ENCODE data around the gene EN2.

EN2 gene

DNA sequence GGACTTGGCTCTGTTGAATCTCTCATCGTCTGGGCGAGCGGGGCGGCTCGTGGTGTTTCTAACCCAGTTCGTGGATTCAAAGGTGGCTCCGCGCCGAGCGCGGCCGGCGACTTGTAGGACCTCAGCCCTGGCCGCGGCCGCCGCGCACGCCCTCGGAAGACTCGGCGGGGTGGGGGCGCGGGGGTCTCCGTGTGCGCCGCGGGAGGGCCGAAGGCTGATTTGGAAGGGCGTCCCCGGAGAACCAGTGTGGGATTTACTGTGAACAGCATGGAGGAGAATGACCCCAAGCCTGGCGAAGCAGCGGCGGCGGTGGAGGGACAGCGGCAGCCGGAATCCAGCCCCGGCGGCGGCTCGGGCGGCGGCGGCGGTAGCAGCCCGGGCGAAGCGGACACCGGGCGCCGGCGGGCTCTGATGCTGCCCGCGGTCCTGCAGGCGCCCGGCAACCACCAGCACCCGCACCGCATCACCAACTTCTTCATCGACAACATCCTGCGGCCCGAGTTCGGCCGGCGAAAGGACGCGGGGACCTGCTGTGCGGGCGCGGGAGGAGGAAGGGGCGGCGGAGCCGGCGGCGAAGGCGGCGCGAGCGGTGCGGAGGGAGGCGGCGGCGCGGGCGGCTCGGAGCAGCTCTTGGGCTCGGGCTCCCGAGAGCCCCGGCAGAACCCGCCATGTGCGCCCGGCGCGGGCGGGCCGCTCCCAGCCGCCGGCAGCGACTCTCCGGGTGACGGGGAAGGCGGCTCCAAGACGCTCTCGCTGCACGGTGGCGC, at the start of gene EN2:
EN2 (plus strand) TSS at position 19 of the 767 bp plus-strand sequence; CDS start at position 268, 249 bp downstream.
- DNase-seq = no peak

DNA sequence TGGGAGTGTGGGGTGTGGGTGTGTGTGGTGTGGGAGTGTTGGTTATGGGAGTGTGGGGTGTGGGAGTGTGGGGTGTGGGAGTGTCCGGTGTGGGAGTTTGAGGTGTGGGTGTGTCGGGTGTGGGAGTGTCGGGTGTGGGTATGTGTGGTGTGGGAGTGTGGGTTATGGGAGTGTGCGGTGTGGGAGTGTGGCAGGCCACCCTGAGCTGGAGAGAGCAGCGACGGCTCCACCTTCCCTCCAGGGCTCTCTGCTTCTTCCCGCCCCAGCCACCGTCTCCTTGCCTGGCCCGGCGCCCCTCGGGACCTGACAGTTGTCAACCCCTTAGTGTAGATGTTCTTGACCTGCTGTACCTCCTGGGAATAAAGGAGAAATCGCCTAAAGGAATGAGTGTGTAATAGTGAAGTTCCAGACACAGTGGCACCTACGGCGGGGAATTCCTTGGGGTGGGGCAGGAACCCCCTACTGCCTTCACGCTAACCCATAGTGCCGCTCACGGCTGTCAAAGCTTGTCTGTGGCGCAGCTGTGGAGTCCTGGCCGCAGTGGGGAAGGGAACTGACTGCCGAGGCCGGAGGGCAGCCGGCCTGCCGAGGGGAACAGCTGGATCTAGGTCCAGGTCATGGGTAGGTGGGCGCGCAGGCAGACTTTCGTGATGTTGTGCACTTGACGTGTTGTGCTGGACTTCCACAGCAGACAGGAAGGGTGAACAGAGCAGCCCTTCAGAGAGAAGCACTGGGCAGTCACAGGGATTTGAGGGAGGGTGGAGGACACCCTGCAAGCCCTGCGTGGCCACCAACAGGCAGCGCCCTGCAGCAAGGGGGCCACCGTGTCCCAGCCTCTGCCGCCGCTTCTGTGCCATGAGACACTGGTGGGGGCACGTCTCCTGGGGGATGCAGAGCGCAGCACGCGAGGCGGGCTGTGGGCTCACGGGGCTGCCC, 49.0 kb upstream of the EN2 start:
- DNase-seq = no peak

DNA sequence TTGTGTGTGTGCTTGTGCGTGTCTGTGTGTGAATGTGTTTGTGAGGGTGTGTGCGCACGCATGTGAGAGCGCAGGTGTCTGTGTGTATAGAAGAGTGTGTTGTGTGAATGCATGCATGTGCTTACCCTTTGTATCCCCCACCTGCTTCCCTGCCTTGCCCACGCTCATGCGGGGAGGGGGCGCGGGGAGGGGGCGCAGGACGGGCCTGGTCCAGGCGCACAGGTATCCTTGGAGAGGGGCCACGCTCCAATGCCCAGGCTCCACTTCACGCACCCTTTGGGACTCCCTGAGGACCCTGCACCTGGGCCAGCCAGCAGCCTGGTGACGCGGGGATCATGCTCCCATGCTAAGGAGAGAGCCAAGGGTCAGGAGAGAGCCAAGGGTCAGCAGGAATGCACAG, 47.9 kb upstream of the EN2 start:
- no peak for DNase-seq

DNA sequence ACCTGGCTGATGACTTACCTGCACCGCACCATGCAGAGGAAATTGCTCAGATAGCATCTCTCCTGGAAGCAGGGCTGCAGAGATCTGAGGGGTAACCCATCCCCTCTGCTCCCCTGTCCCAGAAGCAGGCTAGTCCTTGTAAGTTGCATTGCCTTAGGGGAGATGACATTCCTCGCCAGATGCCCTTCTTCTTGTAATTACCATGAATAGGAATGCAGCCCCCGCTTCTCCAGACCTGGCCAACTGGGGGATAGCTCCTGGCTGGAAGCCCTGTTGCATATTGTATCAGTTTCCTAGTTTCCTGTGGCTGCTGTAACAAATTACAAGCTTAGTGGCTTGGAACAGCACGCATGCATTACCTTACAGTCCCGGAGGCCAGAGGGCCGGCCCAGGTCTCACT, 47.5 kb upstream of the EN2 start:
- no peak for DNase-seq

DNA sequence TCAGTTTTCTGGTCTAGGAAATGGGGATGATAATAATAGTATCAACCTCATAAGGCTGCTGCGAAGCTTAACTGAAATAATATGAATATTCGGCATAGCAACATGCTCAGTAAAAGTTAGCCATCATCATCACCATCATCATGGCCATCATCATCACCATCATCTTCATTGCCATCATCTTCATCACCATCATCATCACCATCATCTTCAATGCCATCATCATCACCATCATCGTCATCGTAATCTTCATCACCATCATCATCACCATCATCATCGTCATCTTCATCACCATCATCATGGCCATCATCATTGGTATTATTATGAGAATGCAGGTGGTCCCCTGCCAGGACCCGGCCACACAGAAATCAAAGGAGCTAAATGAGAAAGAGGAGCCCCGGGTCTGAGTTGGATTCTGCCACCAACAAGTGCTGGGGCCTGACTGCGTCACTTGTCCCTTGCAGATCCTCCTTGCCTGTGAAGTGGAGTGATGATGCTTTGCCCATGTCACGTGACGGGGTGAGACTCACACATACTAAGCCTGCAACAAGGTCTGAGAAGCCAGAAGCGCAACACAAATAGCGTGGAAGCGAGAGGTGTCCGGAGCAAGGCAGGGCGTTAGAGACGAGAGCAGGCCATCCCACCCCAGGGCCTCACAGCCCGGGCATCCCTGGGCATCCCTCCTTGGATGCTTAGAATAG, 46.1 kb upstream of the EN2 start:
- DNase-seq = no peak

DNA sequence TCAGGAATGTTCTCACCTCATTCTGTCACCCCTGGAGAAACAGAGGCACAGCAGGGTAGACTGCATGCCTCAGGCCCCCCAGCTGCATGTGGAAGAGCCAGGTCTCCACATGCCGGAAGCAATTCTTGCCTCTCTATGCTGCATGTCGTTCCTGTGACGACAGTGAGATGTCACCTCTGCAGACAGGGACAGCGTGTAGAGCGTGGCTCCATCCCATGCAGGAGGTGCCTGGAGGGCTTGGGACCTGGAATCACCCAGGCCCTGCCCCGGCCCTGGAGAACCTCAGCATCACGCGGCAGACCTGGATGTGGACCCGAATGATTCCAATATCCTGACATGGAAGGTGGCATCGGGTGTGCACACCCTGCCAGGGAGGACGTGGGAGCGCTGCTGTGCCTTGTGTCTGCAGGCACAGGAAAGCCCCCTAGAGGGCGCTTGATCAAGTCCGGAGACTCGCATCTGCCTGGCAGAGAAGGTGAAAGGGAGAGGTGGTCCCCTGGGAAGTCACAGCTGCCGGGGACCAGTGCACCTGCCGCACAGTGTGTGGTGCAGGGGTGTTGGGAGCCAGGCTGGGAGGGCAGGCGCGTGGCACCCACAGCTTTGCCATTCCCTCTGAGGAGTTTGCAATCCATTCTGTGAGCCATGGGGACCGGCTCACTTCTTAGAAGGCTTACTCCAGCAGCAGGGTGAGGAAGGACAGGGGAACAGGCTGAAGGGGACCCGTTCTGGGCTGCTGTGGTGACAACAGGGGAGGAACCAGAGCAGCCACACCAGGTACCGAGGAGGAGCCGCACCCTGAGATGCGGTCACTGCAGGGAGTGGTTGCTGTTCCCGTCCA, 45.3 kb upstream of the EN2 start:
- peak; percentile 71 for DNase-seq

DNA sequence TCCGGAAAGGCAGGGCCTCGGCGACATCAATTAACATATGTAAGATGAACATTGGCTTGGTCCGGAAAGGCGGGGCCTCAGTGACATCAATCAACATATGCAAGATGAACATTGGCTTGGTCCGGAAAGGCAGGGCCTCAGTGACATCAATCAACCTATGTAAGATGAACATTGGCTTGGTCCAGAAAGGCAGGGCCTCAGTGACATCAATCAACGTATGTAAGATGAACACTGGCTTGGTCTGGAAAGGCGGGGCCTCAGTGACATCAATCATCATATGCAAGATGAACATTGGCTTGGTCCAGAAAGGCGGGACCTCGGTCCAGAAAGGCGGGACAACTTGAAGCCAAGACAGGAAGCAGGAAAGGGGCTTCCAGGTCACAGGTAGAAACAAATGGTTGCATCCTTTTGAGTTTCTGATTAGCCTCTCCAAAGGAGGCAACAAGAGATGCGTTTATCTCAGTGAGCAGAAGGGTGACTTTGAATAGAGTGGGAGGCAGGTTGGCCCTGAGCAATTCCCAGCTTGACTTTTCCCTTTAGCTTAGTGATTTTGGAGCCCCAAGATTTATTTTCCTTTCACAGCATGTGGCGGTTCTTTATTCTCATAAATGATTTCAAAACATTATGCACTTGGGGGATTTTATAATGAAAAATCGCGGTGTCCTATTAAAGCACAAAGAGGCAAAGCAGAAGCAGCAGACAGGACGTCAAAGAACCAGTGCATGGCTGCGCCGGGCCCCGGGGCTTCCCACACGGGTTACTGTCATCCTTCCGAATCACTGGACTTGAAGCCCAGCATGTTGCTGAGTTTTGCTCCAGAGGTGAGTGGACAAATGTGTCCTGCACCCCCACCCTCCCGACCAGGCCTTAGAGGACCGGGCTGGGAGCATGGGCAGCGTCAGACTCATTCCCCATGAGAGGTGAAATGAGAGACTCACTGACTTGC, 43.1 kb upstream of the EN2 start:
- DNase-seq = no peak

DNA sequence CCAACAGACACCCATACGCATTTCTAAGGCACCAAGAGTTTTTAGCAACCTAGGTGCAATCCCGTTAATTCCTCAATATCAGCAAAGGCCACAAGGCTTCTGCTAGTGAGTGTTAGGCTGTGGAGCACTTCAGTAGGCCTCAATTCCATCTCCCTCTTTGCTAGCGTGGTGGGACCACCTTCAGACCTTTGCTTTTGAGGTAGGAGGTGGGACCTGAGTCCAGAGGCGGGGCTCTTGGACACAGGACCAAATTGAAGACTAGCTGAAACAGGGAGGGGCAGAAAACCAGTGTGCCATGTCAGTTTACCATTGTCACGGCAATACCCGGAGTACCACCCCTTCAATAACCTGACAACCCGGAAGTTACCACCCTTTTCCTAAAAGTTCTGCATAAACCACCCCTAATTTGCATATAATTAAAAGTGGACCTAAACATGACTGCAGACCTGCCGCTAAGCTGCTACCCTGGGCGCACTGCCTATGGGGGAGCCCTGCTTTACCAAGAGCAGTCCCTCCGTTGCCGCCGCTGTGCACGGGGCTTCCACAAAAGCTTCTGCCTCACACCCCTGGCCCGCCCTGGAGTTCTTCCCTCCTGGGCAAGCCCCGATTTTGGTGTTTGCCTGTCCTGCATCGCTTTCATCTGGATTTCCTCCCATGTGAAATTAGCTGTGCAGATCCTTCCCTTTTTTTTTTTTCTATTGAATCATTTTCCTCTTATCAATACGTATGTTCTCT, 41.1 kb upstream of the EN2 start:
- no peak for DNase-seq

DNA sequence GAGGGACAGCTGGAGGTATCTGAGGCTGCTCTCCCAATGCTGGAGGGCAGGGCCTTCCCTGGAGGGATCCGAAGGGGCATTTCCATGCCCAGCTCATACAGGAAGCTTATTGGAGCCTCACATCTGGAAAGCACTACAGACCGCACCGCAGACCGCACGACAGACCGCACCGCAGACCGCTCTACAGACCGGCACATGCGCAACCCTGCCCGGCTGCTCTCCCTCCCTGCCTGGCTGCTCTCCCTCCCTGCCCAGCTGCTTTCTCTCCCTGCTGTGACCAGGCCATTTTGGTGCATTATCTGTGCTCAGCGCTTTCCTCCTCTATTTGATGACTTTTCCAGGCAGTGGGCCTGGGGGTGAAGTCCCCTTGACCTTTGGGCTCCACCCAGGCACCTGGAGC, 39.6 kb upstream of the EN2 start:
- DNase-seq = no peak

DNA sequence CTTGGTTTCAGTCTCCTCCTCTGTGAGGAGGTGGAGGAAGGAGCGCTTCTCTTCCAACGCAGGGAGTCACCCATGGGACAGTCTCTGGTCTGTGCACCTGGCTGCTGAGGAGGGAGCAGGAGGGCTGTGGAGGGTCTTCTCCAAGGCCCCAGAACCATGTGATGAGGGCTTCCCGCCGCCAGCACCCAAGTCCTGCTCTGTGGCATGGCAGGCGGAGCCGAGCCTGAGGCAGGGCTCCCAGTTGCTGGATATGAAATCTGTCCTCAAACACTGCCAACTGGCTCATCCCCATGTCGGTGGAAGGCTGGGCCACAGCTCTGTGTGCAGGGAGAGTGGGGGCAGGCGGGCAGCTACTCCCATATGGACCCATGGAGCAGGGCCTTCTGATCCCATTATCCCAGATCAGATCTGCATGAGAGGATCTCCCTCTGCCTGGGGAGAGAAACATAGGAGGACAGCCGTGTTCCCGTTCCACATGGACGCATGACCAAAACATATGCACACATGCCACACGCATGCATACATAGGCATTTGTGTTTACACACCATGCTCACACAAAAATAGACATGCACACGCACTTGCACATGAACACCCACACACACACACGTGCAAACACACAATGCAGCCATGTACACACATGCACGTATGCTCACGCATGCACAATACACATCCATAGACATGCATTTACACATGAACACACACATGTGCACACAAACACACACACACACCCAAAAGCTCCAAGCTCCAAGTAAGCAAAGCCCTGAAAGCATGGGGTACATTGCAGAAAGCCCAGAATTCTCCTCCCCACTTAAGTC, 38.8 kb upstream of the EN2 start:
- no peak for DNase-seq

DNA sequence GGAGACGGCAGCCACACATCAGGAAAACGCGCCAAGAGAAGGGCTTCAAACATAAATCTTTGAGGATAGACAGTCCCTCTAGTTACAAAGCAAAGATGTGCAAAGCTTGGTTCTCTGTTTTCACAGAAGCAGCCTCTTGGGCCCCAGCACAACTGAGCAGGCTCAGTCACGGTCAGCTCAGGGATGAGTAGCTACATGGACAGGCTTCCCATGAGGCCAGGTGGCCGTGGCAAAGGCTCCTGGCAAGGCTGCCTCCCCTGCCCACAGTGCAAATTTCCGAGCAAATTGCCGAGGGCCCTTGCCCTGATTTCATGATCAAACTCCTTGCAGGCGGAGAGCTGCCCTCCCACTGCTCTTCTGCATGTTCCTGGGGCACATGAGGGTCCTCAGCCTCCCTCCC, 37.8 kb upstream of the EN2 start:
- no peak for DNase-seq

DNA sequence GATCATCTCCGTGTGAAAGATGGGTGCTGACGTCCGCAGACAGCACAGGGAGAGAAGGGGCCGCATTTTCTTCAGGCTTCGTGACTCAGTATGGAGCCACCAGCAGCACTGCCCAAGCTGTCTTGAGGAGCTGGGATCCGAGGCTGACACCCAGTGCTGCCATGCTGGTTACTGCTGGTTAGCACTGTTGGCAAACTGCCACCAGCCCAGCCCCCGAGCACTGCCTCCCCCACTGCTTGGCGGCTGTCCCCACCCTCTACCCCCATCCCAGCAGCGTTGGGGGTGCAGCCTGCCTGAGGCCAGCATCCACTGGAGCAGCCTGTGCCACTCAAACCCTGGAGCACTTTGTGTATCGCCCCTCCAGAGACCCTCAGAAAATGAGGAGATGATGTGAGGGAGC, 35.8 kb upstream of the EN2 start:
- no peak for DNase-seq

DNA sequence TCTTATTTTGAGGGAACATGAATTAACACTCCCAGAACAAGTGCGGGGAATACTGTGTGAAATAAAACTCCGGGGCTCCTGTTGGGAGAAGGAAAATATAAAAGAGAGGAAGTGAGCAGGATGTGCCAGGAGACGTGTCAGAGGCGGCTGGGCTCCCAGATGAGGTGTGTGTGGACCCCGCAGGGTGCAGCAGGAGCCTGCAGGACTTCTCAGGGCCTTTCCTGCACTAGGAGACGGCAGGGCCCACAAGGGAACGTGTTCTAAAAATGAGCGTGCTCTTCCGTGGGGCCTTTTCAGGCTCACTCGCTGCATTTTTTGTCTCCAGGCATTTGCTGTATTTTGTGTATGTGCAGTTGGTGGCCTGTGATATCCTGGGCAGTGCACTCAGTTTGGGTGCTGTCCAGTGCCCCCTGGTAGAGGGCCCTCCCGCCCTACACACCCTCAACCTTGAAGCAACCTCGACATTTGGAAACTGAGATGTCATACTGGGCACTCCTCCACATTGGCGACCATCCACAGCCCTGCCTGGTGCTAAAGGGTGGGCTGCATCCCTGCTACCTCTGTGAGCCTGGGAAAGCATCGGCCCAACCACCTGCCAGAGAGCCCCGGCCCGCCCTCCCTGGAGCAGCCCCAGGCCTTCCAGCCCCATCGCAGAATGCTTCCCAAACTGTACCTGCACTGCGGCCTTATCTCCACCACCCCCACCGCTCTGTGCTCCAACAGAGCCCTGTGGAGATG, 35.2 kb upstream of the EN2 start:
- no peak for DNase-seq

DNA sequence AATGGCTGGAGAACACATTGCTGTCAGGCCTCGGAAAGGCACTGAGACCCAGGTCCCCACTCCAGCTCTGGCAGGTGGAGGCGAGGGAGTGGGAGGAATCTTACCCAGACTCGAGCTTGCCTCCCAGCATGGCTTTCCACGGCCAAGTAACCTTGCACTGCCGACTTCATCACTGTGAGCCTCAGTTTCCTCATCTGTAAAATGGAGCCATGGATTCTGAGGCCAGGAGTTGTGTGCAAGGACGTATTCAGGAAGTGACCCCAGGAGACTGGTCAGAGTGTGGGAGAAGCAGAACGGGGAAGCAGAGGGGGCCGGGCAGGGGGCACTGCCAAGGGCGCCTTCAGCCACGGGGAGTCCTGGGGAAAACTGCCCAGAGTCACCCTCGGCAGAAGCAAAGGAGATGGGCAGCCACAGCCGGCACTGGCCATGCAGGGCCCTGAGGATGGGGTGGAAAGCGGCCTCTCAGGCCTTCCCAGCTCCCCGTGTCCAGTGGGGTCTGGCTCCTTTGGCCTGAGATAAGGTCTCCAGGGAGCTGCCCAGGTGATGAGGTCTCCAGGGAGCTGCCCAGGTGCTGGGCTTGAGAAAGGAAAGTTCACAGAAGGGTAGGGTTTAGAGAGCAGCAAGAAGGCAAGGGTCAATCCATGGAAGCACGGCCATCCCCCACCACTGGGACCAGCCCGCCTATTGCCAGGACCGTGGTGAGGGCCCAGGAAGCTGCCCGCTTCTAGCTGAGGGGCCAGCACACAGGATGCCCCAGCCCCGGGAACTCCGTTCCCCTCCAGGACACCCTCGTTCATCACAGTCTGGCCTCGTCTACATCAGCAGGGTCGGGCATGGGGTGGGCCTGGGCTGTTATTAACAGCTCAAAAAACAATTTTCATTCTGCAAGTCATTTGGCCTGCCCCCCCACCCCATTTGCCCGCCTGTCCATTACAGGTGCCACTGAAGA, 34.3 kb upstream of the EN2 start:
- no peak for DNase-seq

DNA sequence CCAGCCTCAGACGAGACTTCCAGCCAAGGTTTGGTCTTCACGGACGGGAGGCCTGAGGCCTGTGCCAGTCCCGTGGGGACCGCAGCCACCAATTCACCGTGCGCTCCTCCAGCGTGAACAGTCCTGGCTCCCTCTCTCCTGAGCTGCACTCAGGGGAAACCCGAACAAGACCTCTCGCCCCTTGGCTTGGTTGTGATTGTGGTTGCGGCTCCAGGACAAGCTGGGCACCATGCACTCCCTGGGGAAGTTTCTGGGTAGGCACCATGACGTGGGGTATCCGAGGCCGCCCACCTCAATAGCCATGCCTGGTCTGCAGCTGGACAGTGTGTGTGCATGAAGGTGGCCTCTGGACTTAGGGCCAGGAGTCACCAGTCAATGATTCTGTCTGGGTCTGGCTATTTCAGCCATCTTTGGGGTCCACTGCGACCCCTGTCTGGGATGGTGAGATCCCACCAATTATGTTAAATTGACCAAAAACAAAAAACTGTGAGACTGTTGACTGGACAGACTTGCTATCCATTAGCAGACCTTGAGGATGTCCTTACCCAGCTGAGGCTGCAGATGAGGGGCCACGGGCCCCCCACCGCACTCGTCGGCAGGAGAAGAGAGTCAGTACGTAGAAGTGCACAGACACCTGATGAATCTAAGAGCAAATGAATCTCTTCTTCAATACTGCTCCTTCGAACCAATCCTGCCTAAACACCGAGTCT, 33.5 kb upstream of the EN2 start:
- no peak for DNase-seq

DNA sequence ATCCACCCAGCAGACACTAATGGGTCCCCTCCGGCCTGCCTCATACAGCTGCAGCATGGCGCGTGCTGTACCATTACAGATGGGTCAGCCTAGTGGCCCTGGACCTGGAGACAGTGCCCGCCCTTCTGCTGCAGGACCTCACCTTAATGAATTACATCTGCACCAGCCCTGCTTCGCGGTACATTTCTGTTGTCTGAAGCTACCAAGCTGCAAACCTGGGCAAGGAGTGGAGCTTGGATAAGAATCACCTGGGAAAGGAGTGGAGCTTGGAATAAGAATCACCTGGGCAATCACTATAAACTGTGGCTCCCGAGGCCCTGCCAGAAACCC, 33.0 kb upstream of the EN2 start:
- no peak for DNase-seq

DNA sequence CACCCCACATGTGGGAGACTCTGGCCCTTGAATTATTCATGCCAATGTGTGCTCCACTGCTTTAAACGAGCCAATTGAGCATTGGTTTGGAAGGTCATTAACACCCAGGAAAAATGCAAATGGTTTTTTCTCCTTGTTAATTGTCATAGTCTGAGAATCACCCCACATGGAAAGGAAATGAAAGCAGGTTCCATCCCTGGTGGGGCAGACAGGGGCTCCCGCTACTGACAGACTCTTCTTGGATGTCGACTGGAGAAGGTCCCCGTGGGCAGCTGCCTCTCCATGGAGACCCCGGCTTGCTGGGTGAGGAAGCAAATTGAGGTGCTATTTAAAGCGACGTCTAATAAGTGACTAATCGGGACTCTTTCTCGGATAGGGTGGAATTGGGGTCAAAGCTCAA, 32.0 kb upstream of the EN2 start:
- no peak for DNase-seq
